GM12892 (cell line): Measurements from ENCODE around the gene PRKD3.

ENCODE experiments used
- DNase-seq: peaks from one replicate; pipeline ENCODE4 v3.0.0; 2011; ENCODE audit not compliant: insufficient read length
- FAIRE-seq: peaks from 2 replicates; lab custom pipeline; 2011; peaks lifted over from hg19 to GRCh38; lab: Jason Lieb, UNC
- POLR2A ChIP-seq: IDR thresholded peaks from 2 replicates; pipeline ENCODE4 v1.6.1; 2011; ENCODE audit warnings: low read depth, low read length, control low read depth
- POLR2AphosphoS5 ChIP-seq: IDR thresholded peaks from 2 replicates; pipeline ENCODE4 v1.6.1; 2011; ENCODE audit warnings: low read depth, low read length, control low read depth
- TAF1 ChIP-seq: IDR thresholded peaks from 2 replicates; pipeline ENCODE4 v1.6.1; 2011; ENCODE audit warnings: low read depth, mild to moderate bottlenecking, control low read depth, low read length, borderline replicate concordance

The PRKD3 gene

GRCh38 chr2:37357069-37357468 is 32.4 kb upstream of the PRKD3 start:
- FAIRE-seq, result no peak
- no peak for DNase-seq
- TF ChIP-seq TAF1 (no peak), POLR2A (no peak), POLR2AphosphoS5 (no peak)

GRCh38 chr2:37356299-37356698 is 31.7 kb upstream of the PRKD3 start:
- FAIRE-seq (no peak), DNase-seq (no peak)
- no peak for TF ChIP-seq TAF1

GRCh38 chr2:37355735-37356134 is 31.1 kb upstream of the PRKD3 start:
- no peak for FAIRE-seq
- DNase-seq, result no peak
- no peak for TF ChIP-seq TAF1
- TF ChIP-seq POLR2A, result no peak
- TF ChIP-seq POLR2AphosphoS5, result no peak

- FAIRE-seq (no peak), DNase-seq (no peak)
- no peak for TF ChIP-seq POLR2A
- TF ChIP-seq POLR2AphosphoS5, result no peak
- no peak for TF ChIP-seq TAF1
Observed at GRCh38 chr2:37354531-37354930, 29.9 kb upstream of the PRKD3 start.

GRCh38 chr2:37350034-37350433 is 25.4 kb upstream of the PRKD3 start:
- DNase-seq, result no peak
- peak; percentile 27 for FAIRE-seq
- TF ChIP-seq POLR2A (no peak), POLR2AphosphoS5 (no peak), TAF1 (no peak)

- FAIRE-seq (no peak), DNase-seq (no peak)
- TF ChIP-seq POLR2AphosphoS5 (no peak), POLR2A (no peak), TAF1 (no peak)
Observed at GRCh38 chr2:37349231-37349860, 24.7 kb upstream of the PRKD3 start.

- no peak for FAIRE-seq
- no peak for TF ChIP-seq TAF1
- no peak for TF ChIP-seq POLR2A
- TF ChIP-seq POLR2AphosphoS5, result no peak
Observed at GRCh38 chr2:37348155-37348554, 23.5 kb upstream of the PRKD3 start.

GRCh38 chr2:37344453-37345361 is 20.1 kb upstream of the PRKD3 start, which contains the start of gene QPCT:
Gene QPCT (plus strand): TSS chr2:37344630. CDS start chr2:37344732, 102 bp downstream.
- DNase-seq, result peak; percentile 66
- peak; percentile 82 for FAIRE-seq
- TF ChIP-seq POLR2AphosphoS5, result no peak
- no peak; the same call in 1 of the 2 replicates for TF ChIP-seq POLR2A
- TF ChIP-seq TAF1, result no peak

More at GRCh38 chr2:37348155-37348554, 23.5 kb upstream of the PRKD3 start:
- no peak for DNase-seq

GRCh38 chr2:37343537-37344434 is 19.2 kb upstream of the PRKD3 start:
- TF ChIP-seq POLR2A, result no peak
- no peak for TF ChIP-seq TAF1
- TF ChIP-seq POLR2AphosphoS5, result no peak
- FAIRE-seq (no peak), DNase-seq (no peak)

GRCh38 chr2:37342591-37343220 is 18.1 kb upstream of the PRKD3 start:
- DNase-seq, result no peak
- TF ChIP-seq POLR2A, result no peak
- TF ChIP-seq TAF1, result no peak
- no peak for TF ChIP-seq POLR2AphosphoS5
- FAIRE-seq, result no peak

- no peak for TF ChIP-seq POLR2AphosphoS5
- DNase-seq (no peak), FAIRE-seq (no peak)
Observed at GRCh38 chr2:37340637-37341036, 16.0 kb upstream of the PRKD3 start.
